Stimulated activated effector memory CD8-positive, alpha-beta T cell treated with anti-CD3 and anti-CD28 coated beads, Interleukin-12 subunit alpha, Interleukin-12 subunit beta, amount 100 ng/mL, for 72 hours (primary cell): Measurements from ENCODE around the gene POLR2I.
"Not testable (repeated sequence)": the region's sequence is repeated elsewhere in the genome, so short reads cannot be mapped to it uniquely, and the experiment has no call there.

ENCODE experiments used
- ATAC-seq: fragments of 150-1000 bp; cut with Tn5 transposase; 2 replicates; pipeline ENCODE4 v1.10.0; 2021
- DNase-seq, 2 donors: peaks; one replicate each; pipeline ENCODE4 v3.0.0; 2021 to 2022; ENCODE audit warnings: low spot score in 2 of 2
- H3K27ac Mint-ChIP-seq: one replicate; pipeline ENCODE4 v1.8.0; 2022; ENCODE audit warnings: mild to moderate bottlenecking, mixed read lengths
- H3K36me3 Mint-ChIP-seq: one replicate; pipeline ENCODE4 v1.8.0; 2022; ENCODE audit warnings: mild to moderate bottlenecking, mixed read lengths
- H3K4me1 Mint-ChIP-seq: one replicate; pipeline ENCODE4 v1.8.0; 2022; ENCODE audit warnings: mixed read lengths
- H3K4me3 Mint-ChIP-seq: one replicate; pipeline ENCODE4 v1.8.0; 2022; ENCODE audit warnings: mild to moderate bottlenecking, mixed read lengths
- H3K9me3 Mint-ChIP-seq: one replicate; pipeline ENCODE4 v1.8.0; 2022; ENCODE audit warnings: mixed read lengths

POLR2I gene

DNA sequence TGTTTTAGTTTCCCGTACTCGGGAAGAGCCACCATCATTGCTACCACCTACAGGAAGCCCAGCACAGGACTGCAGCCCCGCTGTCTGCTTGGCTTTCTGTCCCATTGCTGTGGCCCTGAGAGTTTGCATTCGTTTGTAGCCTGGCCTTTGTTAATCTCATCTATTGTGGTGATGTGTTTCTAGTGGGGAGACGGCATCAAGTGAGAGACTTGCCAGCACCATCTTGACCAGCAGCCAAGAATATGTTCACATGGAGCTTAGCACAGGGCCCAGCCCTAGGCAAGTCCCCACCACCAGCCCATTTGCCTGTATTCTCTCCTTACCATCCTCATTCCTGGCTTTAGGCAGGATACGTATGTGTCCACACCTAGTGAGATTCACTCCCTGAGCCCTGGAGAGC lies 21.0 kb downstream of the POLR2I start:
- Mint-ChIP-seq H3K4me3 (peak overlapping the region; percentile 17), H3K36me3 (peaks cover 47% of the 10 kb centered on the region), H3K9me3 (no peaks in the 10 kb centered on the region), H3K27ac (peak overlapping the region; percentile 70), H3K4me1 (peaks cover 17% of the 10 kb centered on the region)
- ATAC-seq: no peak
- no peak for DNase-seq

DNA sequence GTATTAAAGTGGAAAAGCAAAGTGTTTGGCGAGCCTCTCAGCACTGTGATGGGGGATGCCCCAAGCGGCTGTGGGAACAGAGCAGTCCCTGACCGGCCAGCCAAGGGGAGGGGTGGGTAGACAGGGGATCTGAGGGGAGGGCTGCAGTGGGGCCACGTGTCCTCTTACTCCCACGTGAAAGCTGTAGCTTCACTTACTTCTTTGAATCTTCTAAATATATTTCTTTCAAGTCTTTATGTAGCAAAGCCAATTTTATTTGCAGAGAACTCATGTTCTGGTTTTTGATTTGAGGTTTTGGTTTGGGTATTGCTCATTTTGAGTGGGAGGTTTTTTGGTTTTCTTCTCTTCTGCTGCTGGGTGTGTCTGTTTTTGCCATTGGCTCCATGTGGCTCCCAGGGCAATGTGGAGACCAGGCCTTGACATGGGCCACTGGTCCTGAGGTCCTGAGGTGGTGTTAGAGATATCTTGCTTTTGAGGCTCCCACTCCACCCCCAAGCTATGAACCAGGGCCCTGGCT lies 21.5 kb downstream of the POLR2I start:
- Mint-ChIP-seq H3K36me3 (peaks cover 51% of the 10 kb centered on the region), H3K27ac (peak overlapping the region; percentile 70), H3K4me1 (peaks cover 17% of the 10 kb centered on the region), H3K9me3 (no peaks in the 10 kb centered on the region), H3K4me3 (peak overlapping the region; percentile 17)
- peak; percentile 78 for ATAC-seq
- DNase-seq: no peak

DNA sequence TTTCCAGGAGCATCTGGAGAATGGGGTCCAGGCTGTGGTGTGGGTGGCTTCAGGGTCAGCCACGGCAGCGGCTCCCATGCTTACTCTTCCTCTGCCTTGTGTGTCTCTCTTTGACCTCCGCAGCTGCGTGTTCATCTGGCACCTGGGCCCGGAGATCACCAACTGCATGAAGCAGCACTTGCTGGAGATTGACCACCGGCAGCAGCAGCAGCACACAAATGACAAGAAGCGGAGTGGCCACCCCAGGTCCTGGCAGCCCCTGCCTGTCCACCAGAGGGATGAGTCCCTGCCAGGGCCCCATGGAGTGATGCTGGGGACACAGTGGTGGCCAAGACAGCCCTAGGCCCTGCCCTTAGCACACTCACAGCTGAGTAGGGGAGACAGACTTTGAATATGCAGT lies 22.1 kb downstream of the POLR2I start:
- H3K27ac Mint-ChIP-seq: peak overlapping the region; percentile 70
- H3K36me3 Mint-ChIP-seq: peaks cover 44% of the 10 kb centered on the region
- ATAC-seq (no peak), DNase-seq (no peak)
- H3K4me1 Mint-ChIP-seq: peaks cover 17% of the 10 kb centered on the region
- peak overlapping the region; percentile 17 for H3K4me3 Mint-ChIP-seq
- H3K9me3 Mint-ChIP-seq: no peaks in the 10 kb centered on the region

DNA sequence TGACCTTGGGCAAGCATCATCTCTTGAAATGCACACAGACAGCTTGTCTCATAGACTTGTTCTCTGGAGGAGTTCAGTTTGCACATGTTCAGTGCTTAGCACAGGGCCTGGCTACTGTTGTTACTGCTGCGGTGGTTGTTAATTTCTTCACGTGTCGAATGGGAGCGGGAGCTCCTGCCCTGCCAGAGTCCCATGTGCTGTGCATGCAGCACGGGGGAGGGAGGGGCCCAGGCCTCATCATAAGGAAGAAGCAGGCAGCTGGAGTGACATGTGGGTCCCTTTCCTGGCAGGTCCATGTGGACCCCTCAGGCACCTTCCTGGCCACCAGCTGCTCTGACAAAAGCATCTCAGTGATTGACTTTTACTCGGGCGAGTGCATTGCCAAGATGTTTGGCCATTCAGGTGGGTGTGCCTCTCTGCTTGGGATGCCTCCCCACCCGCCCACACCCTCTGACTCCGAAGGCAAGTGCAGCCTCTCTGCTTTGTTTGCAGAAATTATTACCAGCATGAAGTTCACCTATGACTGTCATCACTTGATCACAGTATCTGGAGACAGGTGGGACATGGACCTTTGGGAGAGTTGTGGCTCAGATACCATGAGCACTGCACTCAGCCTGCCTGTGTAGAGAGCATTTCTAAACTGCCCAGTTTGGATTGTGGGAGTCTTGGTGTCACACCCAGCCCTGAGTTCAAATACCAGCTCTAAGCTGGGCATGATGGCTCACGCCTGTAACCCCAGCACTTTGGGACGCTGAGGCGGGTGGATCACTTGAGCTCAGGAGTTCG lies 23.6 kb downstream of the POLR2I start:
- no peak overlapping the region for H3K4me3 Mint-ChIP-seq
- H3K27ac Mint-ChIP-seq: no peak overlapping the region
- H3K9me3 Mint-ChIP-seq: no peaks in the 10 kb centered on the region
- peaks cover 34% of the 10 kb centered on the region for H3K36me3 Mint-ChIP-seq
- ATAC-seq (no peak), DNase-seq (no peak)
- peaks cover 17% of the 10 kb centered on the region for H3K4me1 Mint-ChIP-seq

DNA sequence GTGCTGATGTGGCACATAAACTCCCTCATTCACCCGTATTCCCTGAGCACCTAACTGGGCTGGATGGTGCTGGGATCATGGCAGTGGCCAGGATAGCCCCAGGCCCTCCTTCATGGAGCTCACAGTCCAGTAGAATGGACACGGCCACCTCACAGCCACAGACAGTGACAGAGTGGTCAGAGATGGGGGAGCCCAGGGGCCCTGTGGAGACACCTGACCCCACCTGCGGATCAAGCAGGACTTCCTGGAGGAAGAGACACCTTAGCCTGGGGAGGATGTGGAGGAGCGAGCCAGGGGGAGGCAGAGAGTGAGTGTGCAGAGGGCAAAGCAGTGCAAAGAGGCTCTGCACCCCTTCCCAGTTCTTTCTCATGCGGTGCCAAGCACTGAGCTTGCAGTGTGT lies 24.8 kb downstream of the POLR2I start:
- DNase-seq (no peak), ATAC-seq (no peak)
- Mint-ChIP-seq H3K36me3 (peaks cover 38% of the 10 kb centered on the region), H3K4me1 (peaks cover 17% of the 10 kb centered on the region), H3K4me3 (no peak overlapping the region), H3K9me3 (no peaks in the 10 kb centered on the region), H3K27ac (peak overlapping the region; percentile 79)

DNA sequence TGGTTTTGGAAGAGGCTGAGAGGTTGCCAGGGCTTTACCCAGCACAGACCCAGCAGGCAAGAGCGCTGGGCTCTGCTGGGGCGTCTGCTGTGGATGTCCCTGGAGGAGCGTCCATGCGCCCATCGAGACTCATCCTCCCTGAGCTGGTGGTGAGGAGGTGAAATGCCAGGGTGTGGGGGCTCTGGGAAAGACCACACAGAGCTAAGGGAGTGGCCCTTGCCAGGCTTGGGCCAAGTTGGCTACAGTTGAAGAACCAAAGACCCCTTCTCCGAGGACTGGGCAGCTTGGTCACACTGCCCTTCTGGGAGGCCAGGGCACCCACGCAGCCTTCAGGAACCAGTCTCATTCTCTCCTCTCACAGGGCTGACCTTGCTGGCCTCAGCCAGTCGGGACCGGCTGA lies 28.3 kb downstream of the POLR2I start:
- Mint-ChIP-seq H3K9me3 (no peaks in the 10 kb centered on the region), H3K4me1 (no peaks in the 10 kb centered on the region), H3K4me3 (no peak overlapping the region), H3K27ac (no peak overlapping the region), H3K36me3 (peaks cover 39% of the 10 kb centered on the region)
- DNase-seq: no peak
- ATAC-seq: no peak

DNA sequence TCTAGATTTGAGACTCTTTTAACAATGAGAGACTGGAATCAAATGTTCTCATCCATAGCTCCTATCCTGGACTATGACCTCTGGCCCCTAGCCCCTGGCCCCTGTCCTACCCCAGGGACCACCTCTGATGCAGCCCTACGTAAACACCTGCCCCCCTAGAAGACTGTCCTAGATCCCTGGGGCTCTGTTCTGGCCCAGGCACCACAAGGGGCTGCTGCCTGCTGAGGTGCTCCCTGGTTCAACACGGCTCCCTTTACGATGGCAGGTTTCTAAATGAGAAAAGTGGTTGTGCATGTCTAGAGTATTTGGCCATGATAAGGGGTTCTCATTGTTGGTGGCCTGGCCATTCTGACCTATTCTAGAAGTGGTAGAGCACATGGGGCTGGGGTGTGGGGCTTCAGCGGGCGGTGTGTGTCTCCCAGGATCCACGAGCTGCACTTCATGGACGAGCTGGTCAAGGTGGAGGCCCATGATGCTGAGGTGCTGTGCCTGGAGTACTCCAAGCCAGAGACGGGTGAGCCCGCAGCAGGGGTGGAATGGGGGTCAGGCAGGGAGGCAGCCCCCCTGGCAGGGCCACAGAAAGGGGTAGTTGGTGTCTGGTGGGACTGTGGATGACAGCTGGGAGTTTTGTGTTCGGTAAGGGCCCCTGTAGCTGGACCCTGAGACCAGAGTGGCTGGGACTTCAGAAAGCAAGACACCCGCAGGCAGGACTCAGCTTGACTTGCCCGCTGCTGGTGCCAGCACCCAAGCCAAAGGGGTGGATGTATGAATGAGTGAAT lies 30.3 kb downstream of the POLR2I start:
- DNase-seq: no peak
- ATAC-seq: no peak
- peaks cover 47% of the 10 kb centered on the region for H3K36me3 Mint-ChIP-seq
- H3K4me1 Mint-ChIP-seq: no peaks in the 10 kb centered on the region
- peak overlapping the region; percentile 48 for H3K27ac Mint-ChIP-seq
- H3K4me3 Mint-ChIP-seq: no peak overlapping the region
- H3K9me3 Mint-ChIP-seq: no peaks in the 10 kb centered on the region

DNA sequence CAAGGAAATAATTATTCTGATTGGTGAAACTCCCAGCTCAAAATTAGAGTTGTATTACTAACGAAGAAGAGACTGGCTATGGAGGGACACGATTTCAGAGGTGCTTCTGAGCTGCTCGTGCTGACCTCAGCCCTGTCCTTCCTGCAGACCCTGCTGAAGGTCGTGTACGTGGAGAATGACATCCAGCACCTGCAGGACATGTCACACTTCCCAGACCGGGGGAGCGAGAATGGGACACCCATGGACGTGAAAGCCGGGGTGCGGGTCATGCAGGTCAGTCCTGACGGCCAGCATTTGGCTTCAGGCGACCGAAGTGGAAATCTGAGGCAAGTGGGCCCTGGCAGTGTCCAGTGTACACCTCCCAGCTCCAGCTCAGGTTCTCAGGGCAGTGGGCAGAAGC lies 31.8 kb downstream of the POLR2I start:
- H3K27ac Mint-ChIP-seq: no peak overlapping the region
- no peaks in the 10 kb centered on the region for H3K9me3 Mint-ChIP-seq
- H3K36me3 Mint-ChIP-seq: peaks cover 54% of the 10 kb centered on the region
- no peak for DNase-seq
- H3K4me3 Mint-ChIP-seq: no peak overlapping the region
- H3K4me1 Mint-ChIP-seq: no peaks in the 10 kb centered on the region
- no peak for ATAC-seq

DNA sequence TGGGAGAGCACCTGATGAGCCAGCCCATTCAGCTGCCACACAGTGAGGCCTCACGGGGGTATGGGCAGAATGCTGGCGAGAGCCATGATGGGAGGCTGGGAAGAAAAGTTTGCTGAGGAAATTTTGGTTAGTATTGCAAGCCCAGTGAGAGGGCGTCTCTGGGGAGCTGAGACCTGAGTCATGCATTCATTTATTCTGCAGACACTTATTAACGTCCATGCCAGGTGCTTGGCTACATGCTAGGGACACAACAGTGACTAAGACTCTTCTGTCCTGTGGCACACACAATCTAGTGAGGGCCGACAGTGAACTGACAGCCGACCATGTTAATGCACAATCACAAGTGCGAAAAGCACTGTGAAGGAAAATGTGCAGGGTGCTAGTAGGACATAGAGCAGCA lies 32.8 kb downstream of the POLR2I start:
- DNase-seq (no peak), ATAC-seq (no peak)
- peaks cover 64% of the 10 kb centered on the region for H3K36me3 Mint-ChIP-seq

DNA sequence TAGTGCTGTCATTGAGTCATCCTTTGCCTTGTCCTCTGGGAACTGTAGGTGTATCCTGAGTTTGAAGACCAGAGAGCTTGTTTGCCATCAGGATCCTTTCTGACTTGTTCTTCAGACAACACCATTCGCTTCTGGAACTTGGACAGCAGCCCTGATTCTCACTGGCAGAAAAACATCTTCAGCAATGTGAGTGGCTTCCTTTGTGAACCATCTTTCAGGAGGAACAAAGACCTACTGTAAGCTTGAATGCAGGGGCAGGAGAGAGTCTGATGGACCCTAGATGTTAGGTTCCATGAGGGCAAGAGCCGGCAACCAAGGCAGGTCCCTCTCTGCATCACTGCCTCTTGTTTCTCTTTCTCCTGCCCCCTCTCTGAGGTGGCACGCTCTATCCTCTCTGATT lies 33.3 kb downstream of the POLR2I start:
- ATAC-seq (no peak), DNase-seq (no peak)
- Mint-ChIP-seq H3K4me3 (no peak overlapping the region), H3K27ac (no peak overlapping the region), H3K4me1 (no peaks in the 10 kb centered on the region), H3K36me3 (peaks cover 65% of the 10 kb centered on the region), H3K9me3 (no peaks in the 10 kb centered on the region)

More for the DNA sequence above, 32.8 kb downstream of the POLR2I start:
- H3K4me3 Mint-ChIP-seq: no peak overlapping the region
- H3K4me1 Mint-ChIP-seq: no peaks in the 10 kb centered on the region
- no peak overlapping the region for H3K27ac Mint-ChIP-seq
- H3K9me3 Mint-ChIP-seq: no peaks in the 10 kb centered on the region

DNA sequence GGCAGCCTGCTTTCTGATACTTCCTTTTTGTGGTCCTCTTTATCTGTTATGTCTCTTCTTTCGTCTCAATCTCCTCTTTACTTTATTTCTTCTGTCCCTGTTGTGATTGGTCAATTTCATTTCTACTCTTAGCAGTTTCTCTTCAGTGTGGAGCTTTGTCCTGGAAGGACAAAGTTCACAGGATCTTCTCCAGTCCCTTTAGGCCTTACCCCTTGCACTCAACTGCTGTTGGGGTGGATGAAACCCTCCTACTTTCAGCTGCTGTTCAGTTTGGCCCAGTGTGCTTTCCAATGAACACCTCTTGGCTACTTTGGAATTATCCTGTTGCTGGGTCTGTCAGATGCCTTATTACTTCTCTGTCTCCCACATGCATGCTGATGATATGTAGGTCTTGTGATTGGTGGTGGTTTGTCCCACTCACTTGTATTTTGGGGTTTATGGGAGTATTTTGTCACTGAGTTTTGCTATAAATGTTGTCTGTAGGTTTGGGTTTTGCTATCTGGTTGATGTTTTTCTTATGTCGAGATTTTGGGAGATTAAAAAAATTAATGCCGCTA lies 35.2 kb downstream of the POLR2I start:
- peak overlapping the region; percentile 1 for H3K27ac Mint-ChIP-seq
- H3K9me3 Mint-ChIP-seq: no peaks in the 10 kb centered on the region

DNA sequence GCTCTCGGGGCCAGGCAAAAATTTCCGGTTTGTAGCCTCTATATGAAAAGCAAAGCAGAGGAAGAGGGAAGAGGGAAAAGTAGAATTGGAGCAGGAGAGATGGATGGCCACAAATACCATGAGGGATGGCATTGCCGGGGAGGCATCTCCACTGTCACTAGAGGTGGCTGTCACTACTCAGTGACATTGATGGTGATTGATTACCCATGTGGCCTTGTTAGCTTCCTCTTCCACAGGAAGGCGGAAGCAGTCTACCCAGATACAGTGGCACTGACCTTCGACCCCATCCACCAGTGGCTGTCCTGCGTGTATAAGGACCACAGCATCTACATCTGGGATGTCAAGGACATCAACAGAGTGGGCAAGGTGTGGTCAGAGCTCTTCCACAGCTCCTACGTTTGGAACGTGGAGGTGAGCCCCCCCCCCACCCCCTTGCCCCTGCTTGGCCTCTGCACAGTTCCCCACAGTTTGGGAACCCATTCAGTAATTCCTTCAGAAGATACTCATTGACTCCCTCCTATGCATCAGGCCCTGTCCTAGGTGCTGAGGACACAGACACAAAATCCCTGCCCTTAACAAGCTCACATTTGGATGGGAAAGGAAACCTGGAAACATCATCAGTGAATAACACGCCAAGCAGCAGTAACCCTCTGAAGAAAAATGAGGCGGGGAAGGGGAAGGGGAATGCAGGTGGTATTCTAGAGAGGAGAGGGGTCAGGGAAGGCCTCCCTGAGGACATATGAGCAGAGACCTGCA lies 41.4 kb downstream of the POLR2I start:
- Mint-ChIP-seq H3K27ac (no peak overlapping the region), H3K4me1 (no peaks in the 10 kb centered on the region), H3K4me3 (no peak overlapping the region), H3K36me3 (peaks cover 41% of the 10 kb centered on the region), H3K9me3 (no peaks in the 10 kb centered on the region)
- ATAC-seq: no peak
- DNase-seq: no peak

More for the DNA sequence above, 35.2 kb downstream of the POLR2I start:
- ATAC-seq: no peak
- peaks cover 59% of the 10 kb centered on the region for H3K36me3 Mint-ChIP-seq
- no peak overlapping the region for H3K4me3 Mint-ChIP-seq
- no peaks in the 10 kb centered on the region for H3K4me1 Mint-ChIP-seq
- no peak for DNase-seq

DNA sequence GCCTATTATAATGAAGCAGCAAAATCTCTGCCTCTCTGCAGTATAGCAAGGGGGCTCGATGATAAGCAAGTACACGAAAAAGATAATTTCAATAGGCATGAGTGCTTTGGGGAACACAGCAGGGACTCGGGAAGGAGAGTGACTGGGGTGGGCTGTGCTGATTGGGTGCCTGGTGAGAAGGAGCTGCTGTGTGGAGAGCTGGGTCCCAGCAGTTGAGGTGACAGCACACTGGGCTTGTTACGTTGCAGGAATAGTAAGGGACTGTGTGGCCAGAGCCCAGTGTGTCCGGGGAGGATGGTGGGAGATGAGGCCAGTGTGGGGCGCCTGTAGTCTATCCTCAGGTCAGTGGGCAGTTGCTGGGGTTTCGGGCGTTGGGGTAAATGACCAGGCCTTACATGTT lies 42.6 kb downstream of the POLR2I start:
- no peaks in the 10 kb centered on the region for H3K4me1 Mint-ChIP-seq
- H3K4me3 Mint-ChIP-seq: no peak overlapping the region
- H3K36me3 Mint-ChIP-seq: peaks cover 35% of the 10 kb centered on the region
- H3K27ac Mint-ChIP-seq: no peak overlapping the region
- no peak for DNase-seq
- no peaks in the 10 kb centered on the region for H3K9me3 Mint-ChIP-seq
- ATAC-seq: no peak

DNA sequence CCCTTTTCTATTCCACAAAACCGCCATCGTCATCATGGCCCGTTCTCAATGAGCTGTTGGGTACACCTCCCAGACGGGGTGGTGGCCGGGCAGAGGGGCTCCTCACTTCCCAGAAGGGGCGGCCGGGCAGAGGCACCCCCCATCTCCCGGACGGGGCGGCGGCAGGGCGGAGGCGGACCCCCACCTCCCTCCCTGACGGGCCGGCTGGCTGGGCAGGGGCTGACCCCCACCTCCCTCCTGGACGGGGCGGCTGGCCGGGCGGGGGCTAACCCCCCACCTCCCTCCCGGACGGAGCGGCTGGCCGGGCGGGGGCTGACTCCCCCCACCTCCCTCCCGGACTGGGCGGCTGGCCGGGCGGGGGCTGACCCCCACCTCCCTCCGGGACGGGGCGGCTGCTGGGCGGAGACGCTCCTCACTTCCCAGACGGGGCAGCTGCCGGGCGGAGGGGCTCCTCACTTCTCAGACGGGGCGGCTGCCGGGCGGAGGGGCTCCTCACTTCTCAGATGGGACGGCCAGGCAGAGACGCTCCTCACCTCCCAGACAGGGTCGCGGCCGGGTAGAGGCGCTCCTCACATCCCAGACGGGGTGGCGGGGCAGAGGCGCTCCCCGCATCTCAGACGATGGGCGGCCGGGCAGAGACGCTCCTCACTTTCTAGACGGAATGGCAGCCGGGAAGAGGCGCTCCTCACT lies 45.7 kb downstream of the POLR2I start:
- ATAC-seq: not testable (repeated sequence)
- peaks cover 27% of the 10 kb centered on the region for H3K36me3 Mint-ChIP-seq

More for the DNA sequence above, 45.7 kb downstream of the POLR2I start:
- not testable (repeated sequence) for H3K4me3 Mint-ChIP-seq, DNase-seq, H3K9me3 Mint-ChIP-seq, H3K4me1 Mint-ChIP-seq, H3K27ac Mint-ChIP-seq
